DND-41 (cell line): ENCODE results near the gene ISG20.

Experiments used
- CTCF ChIP-seq: IDR thresholded peaks from 2 replicates; pipeline ENCODE4 v1.5.1; 2012; ENCODE audit warnings: borderline replicate concordance, low read length, moderate library complexity, mild to moderate bottlenecking; ENCODE audit not compliant: poor library complexity, severe bottlenecking; ENCODE audit errors: extremely low read depth
- EZH2 ChIP-seq: IDR thresholded peaks from 3 replicates; pipeline ENCODE4 v1.6.1; 2012; ENCODE audit warnings: borderline replicate concordance, low read depth, mild to moderate bottlenecking, moderate library complexity, low read length, inconsistent platforms; ENCODE audit not compliant: severe bottlenecking

- no peak for TF ChIP-seq CTCF
- no peak for TF ChIP-seq EZH2
These were observed 34.9 kb upstream of the ISG20 start for GRCh38 chr15:88603885-88604284.
